DMS 273 (cell line): ENCODE results near the gene MEP1A.
"Not testable (repeated sequence)": the region's sequence is repeated elsewhere in the genome, so short reads cannot be mapped to it uniquely, and the experiment has no call there.

Experiments used
- DNase-seq: peaks from one replicate; lab custom pipeline; 2025; ENCODE audit not compliant: unreplicated experiment; lab: John Stamatoyannopoulos, UW

Gene MEP1A

GRCh38 chr6:46828939-46829338 lies 35.8 kb downstream of the MEP1A start:
- no peak for DNase-seq

- peak; percentile 5 for DNase-seq
Measured at GRCh38 chr6:46832816-46833215, 39.6 kb downstream of the MEP1A start.

- DNase-seq, result not testable (repeated sequence)
Measured at GRCh38 chr6:46834257-46834916, 41.2 kb downstream of the MEP1A start.

- DNase-seq, result not testable (repeated sequence)
Measured at GRCh38 chr6:46834991-46835390, 41.8 kb downstream of the MEP1A start.

- DNase-seq, result no peak
Measured at GRCh38 chr6:46838033-46838432, 44.8 kb downstream of the MEP1A start.

- DNase-seq, result not testable (repeated sequence)
Measured at GRCh38 chr6:46842252-46842846, 49.2 kb downstream of the MEP1A start.

- DNase-seq, result no peak
Measured at GRCh38 chr6:46845126-46845525, 51.9 kb downstream of the MEP1A start.

- DNase-seq, result peak; percentile 91
Measured at GRCh38 chr6:46848684-46849360, 55.6 kb downstream of the MEP1A start.

- DNase-seq, result no peak
Measured at GRCh38 chr6:46849361-46849690, 56.1 kb downstream of the MEP1A start.

GRCh38 chr6:46850792-46851191 lies 57.6 kb downstream of the MEP1A start:
- no peak for DNase-seq

- not testable (repeated sequence) for DNase-seq
Measured at GRCh38 chr6:46851576-46851975, 58.4 kb downstream of the MEP1A start.

GRCh38 chr6:46855966-46856365 lies 62.8 kb downstream of the MEP1A start:
- DNase-seq, result peak; percentile 61

- no peak for DNase-seq
Measured at GRCh38 chr6:46862381-46862780, 69.2 kb downstream of the MEP1A start.

GRCh38 chr6:46863791-46864190 lies 70.6 kb downstream of the MEP1A start:
- no peak for DNase-seq

- DNase-seq, result no peak
Measured at GRCh38 chr6:46865221-46865620, 72.0 kb downstream of the MEP1A start.

GRCh38 chr6:46867411-46867810 lies 74.2 kb downstream of the MEP1A start:
- DNase-seq, result no peak

- peak; percentile 21 for DNase-seq
Measured at GRCh38 chr6:46876126-46876525, 82.9 kb downstream of the MEP1A start.

- no peak for DNase-seq
Measured at GRCh38 chr6:46879003-46879402, 85.8 kb downstream of the MEP1A start.

- no peak for DNase-seq
Measured at GRCh38 chr6:46882645-46883044, 89.5 kb downstream of the MEP1A start.

GRCh38 chr6:46888031-46888430 lies 94.8 kb downstream of the MEP1A start:
- DNase-seq, result no peak

GRCh38 chr6:46888578-46888977 lies 95.4 kb downstream of the MEP1A start:
- no peak for DNase-seq
